PC-9 (cell line): ENCODE results near the gene SEMA6A. TPM values are rescaled to one million over a fixed set of nuclear protein-coding genes. Genes with fewer than 3 reads are reported as not detected.

Experiments used
- BruUV-seq: library from RNA; stranded (reverse); fragments of 400-500 nt; replicated peaks from 2 replicates; lab custom pipeline; 2021; lab: Mats Ljungman, UMichigan
- CTCF ChIA-PET: fragments of 300-600 bp; sonication (Branson Sonifier 250); formaldehyde crosslinking; loops from one replicate; lab custom pipeline; 2022; ENCODE audit warnings: antibody characterized with exemption; lab: Charles Lee
- POLR2A ChIA-PET: fragments of 300-600 bp; sonication (Branson Sonifier 250); formaldehyde crosslinking; loops from one replicate; lab custom pipeline; 2022; ENCODE audit warnings: antibody characterized with exemption; ENCODE audit not compliant: unreplicated experiment; lab: Charles Lee
- DNase-seq, 2 experiments: peaks; one replicate each; pipeline versions ENCODE4 v3.0.0 to v3.0.0-alpha.2; 2015 to 2022; ENCODE audit warnings: mixed read lengths in 1 of 2
- H2AFZ ChIP-seq: fragments of 200-600 bp; sonication (generic); 2 replicates; pipeline ENCODE4 v1.8.1; 2017; ENCODE audit warnings: antibody characterized with exemption
- H3F3A ChIP-seq: fragments of 200-600 bp; sonication (generic); 2 replicates; pipeline ENCODE4 v1.8.1; 2017; ENCODE audit warnings: antibody characterized with exemption, mild to moderate bottlenecking, low read depth; ENCODE audit not compliant: insufficient read depth
- H3K27ac ChIP-seq: fragments of 200-600 bp; sonication (generic); 2 replicates; pipeline ENCODE4 v1.6.1; 2016; ENCODE audit warnings: mixed run types
- H3K27me3 ChIP-seq: fragments of 200-600 bp; sonication (generic); 2 replicates; pipeline ENCODE4 v1.6.1; 2016; ENCODE audit warnings: low read depth, mixed run types; ENCODE audit not compliant: insufficient read depth
- H3K36me3 ChIP-seq: fragments of 200-600 bp; sonication (generic); 2 replicates; pipeline ENCODE4 v1.6.1; 2016; ENCODE audit warnings: low read depth, mixed run types
- H3K4me1 ChIP-seq: fragments of 200-600 bp; sonication (generic); replicated peaks from 2 replicates; pipeline ENCODE4 v1.6.1; 2016; ENCODE audit warnings: mixed run types; ENCODE audit not compliant: insufficient read depth
- H3K4me2 ChIP-seq: fragments of 200-600 bp; sonication (generic); 2 replicates; pipeline ENCODE4 v1.6.1; 2017; ENCODE audit warnings: mixed run types
- H3K4me3 ChIP-seq: fragments of 200-600 bp; sonication (generic); 2 replicates; pipeline ENCODE4 v1.6.1; 2016; ENCODE audit warnings: mixed run types
- H3K79me2 ChIP-seq: fragments of 200-600 bp; sonication (generic); 2 replicates; pipeline ENCODE4 v1.6.1; 2017; ENCODE audit warnings: low read depth, mixed run types
- H3K9me2 ChIP-seq: fragments of 200-600 bp; sonication (generic); 2 replicates; pipeline ENCODE4 v1.8.1; 2017; ENCODE audit warnings: mild to moderate bottlenecking; ENCODE audit not compliant: insufficient read depth
- H3K9me3 ChIP-seq: fragments of 200-600 bp; sonication (generic); 2 replicates; pipeline ENCODE4 v1.8.1; 2016; ENCODE audit warnings: low read depth; ENCODE audit not compliant: insufficient read depth
- H4K20me1 ChIP-seq: fragments of 200-600 bp; sonication (generic); 2 replicates; pipeline ENCODE4 v1.8.1; 2017; ENCODE audit not compliant: insufficient read depth
- EZH2 ChIP-seq: fragments of 200-600 bp; sonication (generic); IDR thresholded peaks from 2 replicates; pipeline ENCODE4 v1.8.0; 2017; ENCODE audit warnings: antibody characterized with exemption, low read depth
- intact Hi-C: fragments of 100-400 bp; cut with micrococcal nuclease; formaldehyde crosslinking; loops from one replicate; pipeline ENCODE4 v1.10.0; 2022; ENCODE audit not compliant: unreplicated experiment
- total RNA-seq: library from RNA; stranded (reverse); gene quantifications from 2 replicates; pipeline ENCODE4 v1.2.3, GENCODE V29; 2021
- TF ChIP-seq, protein P1 (sequence below): fragments of 200-600 bp; sonication (generic); conservative IDR thresholded peaks from 2 replicates; pipeline ENCODE4 v1.6.1; 2017; ENCODE audit warnings: mixed run types, antibody characterized with exemption, mild to moderate bottlenecking, moderate library complexity

The SEMA6A gene
- total RNA-seq, 1 experiment from 2014 or later: not detected

DNA sequence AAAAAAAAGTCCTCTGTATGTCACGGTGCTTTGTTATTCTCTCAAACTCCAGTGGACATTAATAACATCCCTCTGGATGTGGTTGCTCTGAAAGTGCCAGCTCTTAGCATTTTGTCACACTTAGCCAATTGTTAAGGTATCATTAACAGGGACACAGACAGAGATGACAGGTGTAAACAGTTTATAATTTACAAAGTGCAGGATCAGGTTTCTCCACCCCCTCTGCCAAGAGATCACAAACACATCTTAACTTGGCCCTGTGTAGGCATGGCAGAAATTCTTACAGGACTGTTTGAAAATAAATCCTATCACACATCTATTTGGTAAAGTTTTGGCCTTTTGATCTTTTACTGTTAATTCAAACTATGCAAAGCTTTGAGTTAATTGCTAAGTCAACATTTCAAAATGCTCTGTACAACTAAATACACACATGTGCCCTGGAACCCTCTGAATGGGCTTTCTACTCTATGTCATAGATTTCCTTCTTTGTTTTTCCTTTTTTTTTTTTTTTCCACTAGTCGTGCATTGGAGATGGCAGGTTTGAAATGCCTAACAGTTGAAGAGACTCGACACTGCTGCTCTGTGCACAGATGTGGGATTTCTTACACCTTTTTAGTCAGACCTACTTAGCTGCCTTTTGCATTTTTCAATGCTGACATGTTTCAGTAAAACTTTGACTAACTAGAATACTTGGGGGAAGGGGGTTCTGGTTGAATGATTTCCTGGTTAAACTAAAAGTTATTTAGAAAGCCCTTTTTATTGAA, 41.7 kb downstream of the SEMA6A start:
- intact Hi-C loops: no loop called here
- CTCF ChIA-PET: no interaction called here
- Histone ChIP-seq H3K4me3 (no peak overlapping the region), H3F3A (no peaks in the 10 kb centered on the region), H3K79me2 (no peaks in the 10 kb centered on the region), H2AFZ (no peak overlapping the region), H3K36me3 (no peaks in the 10 kb centered on the region), H3K4me2 (no peak overlapping the region), H3K9me2 (no peaks in the 10 kb centered on the region), H3K4me1 (no peaks in the 10 kb centered on the region), H3K27ac (no peak overlapping the region), H3K27me3 (peaks cover 62% of the 10 kb centered on the region), H3K9me3 (no peaks in the 10 kb centered on the region), H4K20me1 (no peaks in the 10 kb centered on the region)
- BruUV-seq: no TSS peak
- no peak for DNase-seq
- TF ChIP-seq EZH2: no peak
- TF ChIP-seq, protein P1, sequence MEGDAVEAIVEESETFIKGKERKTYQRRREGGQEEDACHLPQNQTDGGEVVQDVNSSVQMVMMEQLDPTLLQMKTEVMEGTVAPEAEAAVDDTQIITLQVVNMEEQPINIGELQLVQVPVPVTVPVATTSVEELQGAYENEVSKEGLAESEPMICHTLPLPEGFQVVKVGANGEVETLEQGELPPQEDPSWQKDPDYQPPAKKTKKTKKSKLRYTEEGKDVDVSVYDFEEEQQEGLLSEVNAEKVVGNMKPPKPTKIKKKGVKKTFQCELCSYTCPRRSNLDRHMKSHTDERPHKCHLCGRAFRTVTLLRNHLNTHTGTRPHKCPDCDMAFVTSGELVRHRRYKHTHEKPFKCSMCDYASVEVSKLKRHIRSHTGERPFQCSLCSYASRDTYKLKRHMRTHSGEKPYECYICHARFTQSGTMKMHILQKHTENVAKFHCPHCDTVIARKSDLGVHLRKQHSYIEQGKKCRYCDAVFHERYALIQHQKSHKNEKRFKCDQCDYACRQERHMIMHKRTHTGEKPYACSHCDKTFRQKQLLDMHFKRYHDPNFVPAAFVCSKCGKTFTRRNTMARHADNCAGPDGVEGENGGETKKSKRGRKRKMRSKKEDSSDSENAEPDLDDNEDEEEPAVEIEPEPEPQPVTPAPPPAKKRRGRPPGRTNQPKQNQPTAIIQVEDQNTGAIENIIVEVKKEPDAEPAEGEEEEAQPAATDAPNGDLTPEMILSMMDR: no peak
- POLR2A ChIA-PET: no interaction called here

DNA sequence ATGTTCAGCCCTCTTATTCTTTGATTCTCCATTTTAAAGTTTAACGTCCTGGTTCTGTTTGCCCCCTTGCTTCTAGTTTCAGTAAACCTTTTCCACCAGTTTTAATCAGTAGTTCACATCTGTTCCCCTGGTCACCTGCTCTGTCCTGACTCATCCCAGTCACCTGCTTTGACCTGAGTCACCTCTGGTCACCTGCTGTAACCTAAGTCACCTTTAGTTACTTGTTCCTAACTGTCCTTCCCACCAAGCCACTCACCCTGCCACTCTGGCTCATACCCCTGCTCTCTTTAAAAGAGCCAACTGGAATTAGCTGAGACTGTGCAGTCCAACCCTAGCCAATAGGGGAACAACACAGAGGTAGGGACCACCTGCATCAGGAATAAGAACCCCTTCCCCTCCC, 43.0 kb downstream of the SEMA6A start:
- Histone ChIP-seq H3K4me2 (no peak overlapping the region), H3K4me1 (no peaks in the 10 kb centered on the region), H3K79me2 (no peaks in the 10 kb centered on the region), H3K4me3 (no peak overlapping the region), H3K9me2 (no peaks in the 10 kb centered on the region), H4K20me1 (no peaks in the 10 kb centered on the region), H2AFZ (no peak overlapping the region), H3K27me3 (peaks cover 64% of the 10 kb centered on the region), H3K27ac (no peak overlapping the region), H3K36me3 (no peaks in the 10 kb centered on the region), H3F3A (no peaks in the 10 kb centered on the region), H3K9me3 (no peaks in the 10 kb centered on the region)
- no TSS peak for BruUV-seq
- CTCF ChIA-PET: no interaction called here
- DNase-seq: no peak
- TF ChIP-seq EZH2: no peak
- TF ChIP-seq, protein P1: no peak
- intact Hi-C loops: no loop called here
- POLR2A ChIA-PET: no interaction called here

DNA sequence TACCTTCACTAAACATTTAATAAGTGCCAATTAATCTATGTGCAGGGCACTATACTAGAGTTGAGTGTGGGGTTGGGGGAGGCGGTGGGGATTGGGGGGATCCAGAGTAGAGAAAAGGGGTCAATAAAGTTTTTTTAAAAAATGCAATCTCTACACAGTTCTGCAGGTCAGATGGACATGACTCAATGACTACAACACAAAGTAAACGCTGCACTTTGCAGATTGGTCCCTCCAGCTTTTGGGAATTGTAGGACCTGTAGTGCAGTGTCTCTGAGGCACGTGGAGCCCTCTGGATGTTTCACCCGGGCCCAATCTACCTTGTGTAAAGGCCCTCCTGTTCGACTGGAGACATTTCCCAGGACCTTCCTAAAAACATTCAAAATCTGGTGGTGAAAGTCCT, 43.5 kb downstream of the SEMA6A start:
- Histone ChIP-seq H3K4me1 (no peaks in the 10 kb centered on the region), H3K4me3 (no peak overlapping the region), H3K27ac (no peak overlapping the region), H3K9me2 (no peaks in the 10 kb centered on the region), H3F3A (no peaks in the 10 kb centered on the region), H3K36me3 (no peaks in the 10 kb centered on the region), H4K20me1 (no peaks in the 10 kb centered on the region), H2AFZ (no peak overlapping the region), H3K4me2 (no peak overlapping the region), H3K27me3 (peaks cover 66% of the 10 kb centered on the region), H3K9me3 (no peaks in the 10 kb centered on the region), H3K79me2 (no peaks in the 10 kb centered on the region)
- ChIA-PET POLR2A (no interaction called here), CTCF (no interaction called here)
- no peak for TF ChIP-seq EZH2
- TF ChIP-seq, protein P1: no peak
- intact Hi-C loops: no loop called here
- no peak for DNase-seq
- BruUV-seq: no TSS peak
